GM10266 (cell line): ENCODE results near the gene CEMIP2.

Source experiments
- DNase-seq: peaks from one replicate; pipeline ENCODE4 v3.0.0; 2012; ENCODE audit errors: extremely low spot score
- TF ChIP-seq, protein P1 (sequence below): IDR thresholded peaks from 2 replicates; pipeline ENCODE4 v1.5.1; 2012; ENCODE audit warnings: mild to moderate bottlenecking, low read depth; ENCODE audit not compliant: control insufficient read depth, insufficient read depth; ENCODE audit errors: missing control alignments

Gene CEMIP2, protein sequence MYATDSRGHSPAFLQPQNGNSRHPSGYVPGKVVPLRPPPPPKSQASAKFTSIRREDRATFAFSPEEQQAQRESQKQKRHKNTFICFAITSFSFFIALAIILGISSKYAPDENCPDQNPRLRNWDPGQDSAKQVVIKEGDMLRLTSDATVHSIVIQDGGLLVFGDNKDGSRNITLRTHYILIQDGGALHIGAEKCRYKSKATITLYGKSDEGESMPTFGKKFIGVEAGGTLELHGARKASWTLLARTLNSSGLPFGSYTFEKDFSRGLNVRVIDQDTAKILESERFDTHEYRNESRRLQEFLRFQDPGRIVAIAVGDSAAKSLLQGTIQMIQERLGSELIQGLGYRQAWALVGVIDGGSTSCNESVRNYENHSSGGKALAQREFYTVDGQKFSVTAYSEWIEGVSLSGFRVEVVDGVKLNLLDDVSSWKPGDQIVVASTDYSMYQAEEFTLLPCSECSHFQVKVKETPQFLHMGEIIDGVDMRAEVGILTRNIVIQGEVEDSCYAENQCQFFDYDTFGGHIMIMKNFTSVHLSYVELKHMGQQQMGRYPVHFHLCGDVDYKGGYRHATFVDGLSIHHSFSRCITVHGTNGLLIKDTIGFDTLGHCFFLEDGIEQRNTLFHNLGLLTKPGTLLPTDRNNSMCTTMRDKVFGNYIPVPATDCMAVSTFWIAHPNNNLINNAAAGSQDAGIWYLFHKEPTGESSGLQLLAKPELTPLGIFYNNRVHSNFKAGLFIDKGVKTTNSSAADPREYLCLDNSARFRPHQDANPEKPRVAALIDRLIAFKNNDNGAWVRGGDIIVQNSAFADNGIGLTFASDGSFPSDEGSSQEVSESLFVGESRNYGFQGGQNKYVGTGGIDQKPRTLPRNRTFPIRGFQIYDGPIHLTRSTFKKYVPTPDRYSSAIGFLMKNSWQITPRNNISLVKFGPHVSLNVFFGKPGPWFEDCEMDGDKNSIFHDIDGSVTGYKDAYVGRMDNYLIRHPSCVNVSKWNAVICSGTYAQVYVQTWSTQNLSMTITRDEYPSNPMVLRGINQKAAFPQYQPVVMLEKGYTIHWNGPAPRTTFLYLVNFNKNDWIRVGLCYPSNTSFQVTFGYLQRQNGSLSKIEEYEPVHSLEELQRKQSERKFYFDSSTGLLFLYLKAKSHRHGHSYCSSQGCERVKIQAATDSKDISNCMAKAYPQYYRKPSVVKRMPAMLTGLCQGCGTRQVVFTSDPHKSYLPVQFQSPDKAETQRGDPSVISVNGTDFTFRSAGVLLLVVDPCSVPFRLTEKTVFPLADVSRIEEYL (N-terminal part only)

DNA sequence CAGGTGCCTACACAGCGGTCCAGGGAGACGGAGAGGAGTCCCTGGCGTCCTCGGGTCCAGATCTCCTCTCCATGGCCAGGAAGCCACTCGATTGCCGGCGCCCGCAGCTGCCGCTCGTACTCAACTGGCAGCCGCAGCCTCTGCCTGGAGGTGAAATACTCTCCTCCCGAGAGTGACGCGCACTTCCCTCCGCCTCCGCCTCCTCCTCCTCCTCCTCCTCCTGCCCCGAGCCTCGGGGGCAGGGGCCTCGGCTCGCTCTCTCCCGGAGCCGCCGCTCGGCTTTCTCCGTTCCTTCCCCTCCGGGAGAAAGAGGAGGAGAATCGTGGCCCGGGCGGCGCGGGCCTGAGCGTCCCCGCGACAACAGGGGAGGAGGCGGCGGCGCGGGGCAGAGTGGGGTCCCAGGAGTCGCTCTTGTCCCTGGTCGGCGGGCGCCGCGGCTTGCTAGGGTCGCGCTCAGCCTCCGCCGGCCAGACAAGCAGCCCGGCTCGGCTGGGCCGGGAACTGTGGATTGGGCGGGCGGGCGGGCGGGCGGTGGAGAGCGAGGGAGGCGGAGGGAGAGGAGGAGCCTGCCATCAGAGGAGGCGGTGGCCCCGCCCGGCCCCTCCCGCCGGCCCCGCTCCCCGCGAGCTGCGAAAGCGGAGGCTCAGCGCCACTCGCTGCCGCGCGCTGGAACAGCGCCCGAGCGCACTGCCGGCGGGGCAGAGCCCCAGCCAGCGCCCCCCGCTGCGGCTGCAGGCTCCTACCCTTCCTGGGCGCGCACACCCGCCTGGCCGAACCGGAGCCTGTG, at the start of gene CEMIP2:
Gene CEMIP2, minus strand, starts transcription at position 126 of the 787 bp plus-strand sequence. CDS start 18,140 bp downstream, outside the sequence.
- DNase-seq = peak; percentile 90
- TF ChIP-seq, protein P1, sequence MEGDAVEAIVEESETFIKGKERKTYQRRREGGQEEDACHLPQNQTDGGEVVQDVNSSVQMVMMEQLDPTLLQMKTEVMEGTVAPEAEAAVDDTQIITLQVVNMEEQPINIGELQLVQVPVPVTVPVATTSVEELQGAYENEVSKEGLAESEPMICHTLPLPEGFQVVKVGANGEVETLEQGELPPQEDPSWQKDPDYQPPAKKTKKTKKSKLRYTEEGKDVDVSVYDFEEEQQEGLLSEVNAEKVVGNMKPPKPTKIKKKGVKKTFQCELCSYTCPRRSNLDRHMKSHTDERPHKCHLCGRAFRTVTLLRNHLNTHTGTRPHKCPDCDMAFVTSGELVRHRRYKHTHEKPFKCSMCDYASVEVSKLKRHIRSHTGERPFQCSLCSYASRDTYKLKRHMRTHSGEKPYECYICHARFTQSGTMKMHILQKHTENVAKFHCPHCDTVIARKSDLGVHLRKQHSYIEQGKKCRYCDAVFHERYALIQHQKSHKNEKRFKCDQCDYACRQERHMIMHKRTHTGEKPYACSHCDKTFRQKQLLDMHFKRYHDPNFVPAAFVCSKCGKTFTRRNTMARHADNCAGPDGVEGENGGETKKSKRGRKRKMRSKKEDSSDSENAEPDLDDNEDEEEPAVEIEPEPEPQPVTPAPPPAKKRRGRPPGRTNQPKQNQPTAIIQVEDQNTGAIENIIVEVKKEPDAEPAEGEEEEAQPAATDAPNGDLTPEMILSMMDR = peak; percentile 81

DNA sequence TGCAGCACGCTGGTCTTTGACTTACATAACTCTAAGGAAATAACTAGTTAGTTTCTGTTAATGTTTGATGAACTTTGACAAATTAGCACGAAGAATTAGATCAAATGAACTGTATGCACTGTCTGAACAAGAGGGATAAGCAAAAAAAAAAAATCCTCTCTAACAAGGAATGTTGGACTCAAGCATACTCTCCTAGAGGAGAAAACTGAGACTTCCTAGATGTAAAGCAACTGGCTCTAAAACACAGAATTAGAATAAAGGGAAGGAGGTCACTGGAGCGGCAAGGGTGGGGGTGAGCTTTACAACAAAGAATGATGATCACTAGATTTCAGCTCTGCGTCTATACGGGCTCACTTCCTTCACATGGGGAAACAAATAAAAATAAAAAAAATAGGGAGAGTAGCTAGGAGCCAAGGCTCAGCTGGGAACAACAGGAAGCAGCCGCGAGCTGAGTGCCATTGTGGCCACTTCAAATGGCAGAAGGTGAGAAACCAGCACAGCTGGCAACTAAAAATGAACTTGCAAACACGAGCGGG, 48.7 kb upstream of the CEMIP2 start:
- no peak for DNase-seq
- TF ChIP-seq, protein P1 = no peak

DNA sequence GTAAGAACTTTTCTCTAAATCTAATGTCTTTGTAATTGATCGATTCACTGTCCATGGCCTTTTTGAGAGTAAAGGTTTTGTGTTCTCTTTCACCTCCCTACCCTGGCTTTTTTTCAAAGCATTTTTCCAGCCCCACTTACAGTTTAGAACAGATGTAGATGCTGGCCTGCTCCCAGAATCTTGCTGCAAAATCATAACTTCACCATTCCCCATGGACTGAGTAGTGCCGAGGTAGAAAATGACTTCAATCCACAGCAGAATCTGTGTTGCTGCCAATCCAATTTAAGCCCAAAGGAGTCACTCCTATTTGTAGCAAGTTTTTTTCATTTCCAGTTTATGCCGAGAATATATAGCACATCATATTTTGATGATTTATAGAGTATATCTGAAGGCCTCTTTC, 46.5 kb upstream of the CEMIP2 start:
- TF ChIP-seq, protein P1 = no peak
- no peak for DNase-seq

DNA sequence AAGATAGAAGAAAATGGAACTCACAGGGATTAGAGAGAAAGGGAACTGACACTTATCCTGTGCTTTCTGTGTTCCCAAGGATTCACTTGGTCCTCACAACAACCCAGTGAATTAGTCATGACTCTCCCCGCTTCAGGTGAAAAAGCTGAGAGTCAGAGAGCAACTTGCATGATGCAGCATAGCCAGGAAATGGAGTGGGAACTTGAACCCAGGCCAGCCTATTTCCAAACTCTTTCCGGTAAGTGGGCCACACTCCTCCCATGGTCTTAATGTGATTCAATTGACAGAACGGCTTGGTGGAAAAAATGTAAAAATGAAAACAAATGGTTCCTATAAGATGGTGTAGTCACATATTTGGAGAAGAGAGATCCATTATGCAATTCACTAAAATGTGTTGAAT, 45.9 kb upstream of the CEMIP2 start:
- TF ChIP-seq, protein P1 = no peak
- DNase-seq = no peak

DNA sequence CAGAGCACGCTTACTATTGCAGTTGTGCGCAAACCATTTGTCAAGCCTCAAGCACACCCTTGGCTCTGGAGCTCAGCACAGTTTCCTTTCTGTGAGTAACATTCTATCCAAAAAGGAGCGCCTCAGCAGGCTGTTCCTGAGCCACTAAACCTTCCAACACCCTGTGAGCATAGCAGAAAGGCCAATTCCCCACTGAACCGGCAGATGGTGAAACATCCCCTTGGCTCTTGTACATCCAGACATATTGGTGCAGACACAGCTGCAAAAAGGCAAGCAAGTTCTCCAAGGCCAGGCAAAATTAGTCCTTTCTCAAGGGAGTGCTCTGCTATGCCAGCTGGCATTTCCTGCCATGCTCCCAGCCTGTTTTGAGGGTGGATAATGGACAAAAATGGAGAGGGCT, 44.1 kb upstream of the CEMIP2 start:
- no peak for DNase-seq

DNA sequence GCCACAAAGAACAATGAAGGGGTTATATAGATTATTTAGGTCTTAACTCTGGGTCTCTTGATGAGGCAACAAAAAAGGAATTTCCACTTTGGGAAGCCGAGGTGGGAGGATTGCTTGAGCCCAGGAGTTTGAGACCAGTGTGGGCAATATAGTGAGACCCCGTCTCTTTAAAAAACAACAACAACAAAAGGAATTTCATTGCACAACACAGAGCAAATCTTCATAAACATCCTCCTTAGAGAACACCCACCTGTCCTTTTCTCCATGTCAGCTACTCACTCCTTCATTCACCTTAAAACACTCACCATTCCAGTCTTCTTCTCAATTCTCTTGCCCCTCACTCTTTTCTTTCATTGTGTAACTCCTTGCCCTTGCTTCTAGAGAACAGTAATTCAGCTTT, 39.8 kb upstream of the CEMIP2 start:
- TF ChIP-seq, protein P1 = no peak
- DNase-seq = no peak

More for the DNA sequence above, 44.1 kb upstream of the CEMIP2 start:
- TF ChIP-seq, protein P1 = no peak
